SHP77 treated with DMSO at 0.1 percent for 48 hours (cell line): ENCODE results near the gene WWOX.

ENCODE experiments used
- DNase-seq: peaks from one replicate; lab custom pipeline; 2025; lab: John Stamatoyannopoulos, UW

Gene WWOX

GRCh38 chr16:79100447-79100846 lies 1001.0 kb downstream of the WWOX start:
- DNase-seq: no peak

DNA sequence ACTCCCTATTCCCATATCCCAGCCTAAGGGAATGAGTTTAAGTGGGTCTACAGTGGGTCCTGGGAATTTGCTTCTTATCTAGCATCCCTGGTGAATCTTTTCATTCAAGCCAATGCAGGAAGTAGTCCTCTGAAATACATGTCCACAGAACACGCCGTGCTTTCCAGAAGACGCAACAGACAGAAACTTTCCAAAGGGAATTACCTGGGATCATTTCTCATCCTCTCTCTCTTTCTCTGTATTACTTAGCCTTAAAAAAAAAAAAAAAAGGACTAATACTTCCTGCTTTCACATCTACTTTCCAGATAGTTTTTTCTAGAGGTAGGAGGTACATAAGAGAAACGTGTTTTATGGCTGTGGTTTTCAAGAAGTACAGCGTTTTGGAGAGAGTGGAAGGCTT lies 1002.0 kb downstream of the WWOX start:
- no peak for DNase-seq

- no peak for DNase-seq
These were observed 1005.1 kb downstream of the WWOX start for GRCh38 chr16:79104567-79104966.

DNA sequence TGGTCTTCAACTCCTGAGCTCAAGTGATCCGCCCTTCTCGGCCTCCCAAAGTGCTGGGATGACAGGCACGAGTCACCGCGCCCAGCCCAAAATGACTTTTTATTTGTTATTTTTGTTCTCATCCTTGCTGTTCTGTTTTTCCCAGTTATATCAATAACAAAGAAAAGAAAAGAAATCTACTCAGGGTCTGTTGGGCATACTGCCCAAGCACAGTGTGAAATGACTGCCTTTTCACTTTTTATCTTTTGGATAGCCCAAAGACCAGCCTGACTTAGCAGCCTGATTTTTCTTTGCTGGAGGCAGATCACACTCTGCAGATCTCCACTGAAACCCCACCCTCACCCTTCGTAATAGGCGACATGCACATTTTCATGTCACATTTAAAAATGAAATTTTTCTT lies 1007.8 kb downstream of the WWOX start:
- DNase-seq: no peak

- DNase-seq: no peak
These were observed 1010.3 kb downstream of the WWOX start for GRCh38 chr16:79109771-79110170.

GRCh38 chr16:79110242-79110641 lies 1010.8 kb downstream of the WWOX start:
- DNase-seq: no peak

GRCh38 chr16:79110953-79111352 lies 1011.5 kb downstream of the WWOX start:
- DNase-seq: no peak

- DNase-seq: no peak
These were observed 1013.0 kb downstream of the WWOX start for GRCh38 chr16:79112462-79112861.

GRCh38 chr16:79113826-79114225 lies 1014.4 kb downstream of the WWOX start:
- no peak for DNase-seq

DNA sequence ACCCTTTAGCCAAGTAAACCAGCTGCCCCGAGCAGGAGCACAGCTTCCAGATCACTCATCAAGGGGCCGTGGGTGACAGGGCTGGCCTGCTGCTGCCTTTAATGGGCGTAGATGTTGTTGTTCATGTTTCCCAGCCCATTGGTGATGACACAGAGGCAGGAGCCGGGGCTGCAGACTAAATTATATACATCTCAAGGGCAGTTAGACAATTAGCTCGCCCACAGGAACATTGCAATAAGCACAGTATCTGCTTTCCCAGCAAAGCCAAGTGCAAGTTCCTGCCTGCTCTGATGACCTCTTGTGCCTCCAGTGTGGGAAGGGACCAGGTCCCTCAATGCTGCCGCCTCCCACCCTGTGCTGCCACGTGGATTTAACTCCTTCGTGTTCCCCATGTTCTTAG lies 1015.3 kb downstream of the WWOX start:
- no peak for DNase-seq

DNA sequence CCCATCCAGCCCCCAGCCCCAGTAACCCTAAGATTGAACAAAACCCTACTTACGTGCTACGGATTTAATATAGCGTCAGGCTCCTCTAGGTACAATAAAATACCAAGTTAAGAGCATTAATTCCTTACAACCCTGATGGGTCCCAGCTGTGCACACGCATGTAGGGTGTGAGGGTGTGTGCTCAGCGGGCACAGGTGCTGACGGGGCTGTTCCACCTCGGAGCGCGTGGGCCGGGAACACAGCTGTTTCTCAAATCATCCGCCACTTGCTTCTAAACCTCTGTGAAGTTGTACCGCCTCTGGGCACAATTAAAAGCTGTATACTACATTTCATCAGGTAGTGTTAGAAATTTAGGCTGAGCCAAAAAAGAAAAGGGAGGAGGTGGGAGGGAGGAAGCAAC lies 1022.5 kb downstream of the WWOX start:
- DNase-seq: no peak

DNA sequence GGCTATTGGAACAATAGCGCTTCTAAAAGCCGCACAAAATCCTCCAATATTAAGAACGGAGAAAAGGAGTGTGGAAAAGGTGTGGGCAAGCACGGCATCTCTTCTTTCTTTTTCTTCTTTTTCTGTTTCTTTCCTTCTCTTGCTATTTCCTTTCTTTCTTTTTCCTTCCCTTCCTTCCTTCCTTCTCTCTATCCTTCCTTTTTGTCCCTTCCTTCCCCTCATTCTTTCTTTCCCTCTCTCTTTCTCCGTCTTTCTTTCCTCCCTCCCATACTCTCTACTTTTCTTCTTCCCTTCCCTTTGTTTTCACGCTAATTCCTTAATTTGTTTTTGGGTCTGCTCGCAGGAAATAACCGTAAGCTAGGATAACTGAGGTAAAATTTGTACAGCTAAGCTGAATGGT lies 1022.9 kb downstream of the WWOX start:
- DNase-seq: no peak

GRCh38 chr16:79124016-79124756 lies 1024.7 kb downstream of the WWOX start:
- no peak for DNase-seq

- no peak for DNase-seq
These were observed 1028.3 kb downstream of the WWOX start for GRCh38 chr16:79127766-79128165.

DNA sequence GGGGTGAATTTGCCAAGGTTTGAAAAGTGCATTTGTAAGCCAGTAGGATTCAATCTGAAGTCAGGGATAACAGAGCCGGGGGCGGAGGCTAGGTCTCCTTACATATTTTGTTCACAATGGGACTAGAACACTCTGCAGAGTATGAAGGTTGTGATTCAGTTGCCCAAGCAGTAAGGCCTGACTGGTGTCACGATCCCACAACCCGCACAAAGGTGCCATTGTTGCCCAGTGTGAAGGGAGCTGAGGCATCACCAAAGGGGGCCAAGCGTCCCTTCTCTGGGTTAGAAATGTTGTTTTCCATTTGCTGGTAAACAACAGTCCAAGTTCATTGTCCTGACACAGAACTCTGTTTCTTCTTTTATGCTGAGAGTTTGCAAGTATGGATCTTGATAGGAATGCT lies 1029.3 kb downstream of the WWOX start:
- no peak for DNase-seq

DNA sequence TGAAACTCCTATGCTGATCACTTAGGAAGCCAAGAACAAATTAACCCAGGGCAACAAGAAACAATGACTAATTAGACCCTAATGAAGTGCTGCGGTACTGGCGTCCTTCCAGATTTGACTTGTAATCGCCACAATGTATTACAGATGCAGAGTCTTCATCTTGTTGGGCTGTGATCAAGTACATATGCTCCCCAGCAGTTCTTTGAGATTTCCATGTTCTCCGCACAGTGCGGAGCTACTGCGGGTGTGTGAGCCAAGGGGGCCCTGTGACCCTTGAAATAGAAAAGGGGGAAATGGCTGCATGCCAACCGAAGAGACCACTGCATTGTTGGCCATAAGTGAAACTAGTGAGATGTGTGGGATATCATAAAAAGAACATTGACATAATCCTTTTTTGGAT lies 1031.2 kb downstream of the WWOX start:
- no peak for DNase-seq

DNA sequence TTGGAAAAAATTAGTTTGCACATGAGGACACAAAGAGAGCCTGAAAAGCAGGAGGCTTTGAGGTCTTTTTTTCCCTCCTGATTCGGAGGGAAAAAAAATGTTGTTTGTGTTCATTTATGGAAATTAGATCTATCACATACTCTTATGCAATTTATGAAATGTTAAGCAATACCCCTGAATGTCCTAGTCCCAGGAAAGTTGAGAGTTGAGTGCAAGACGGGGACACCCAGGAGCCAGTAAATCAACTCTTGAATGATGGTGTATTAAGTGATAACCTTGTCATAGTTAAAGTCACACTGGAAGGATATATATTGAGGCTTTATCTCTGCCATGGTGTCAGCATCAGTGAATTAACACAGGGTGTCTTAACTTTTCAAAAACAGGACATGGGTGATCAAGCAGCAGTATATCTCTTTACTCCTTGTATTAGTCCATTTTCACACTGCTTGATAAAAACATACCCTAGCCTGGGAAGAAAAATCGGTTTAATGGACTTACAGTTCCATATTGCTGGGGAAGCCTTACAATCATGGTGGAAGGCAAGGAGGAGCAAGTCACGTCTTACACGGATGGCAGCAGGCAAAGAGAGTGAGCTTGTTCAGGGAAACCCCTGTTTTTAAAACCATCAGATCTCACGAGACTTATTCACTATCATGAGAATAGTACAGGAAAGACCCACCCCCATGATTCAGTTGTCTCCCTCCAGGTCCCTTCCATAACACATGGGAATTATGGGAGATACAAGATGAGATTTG lies 1032.0 kb downstream of the WWOX start:
- DNase-seq: no peak

GRCh38 chr16:79132701-79133100 lies 1033.2 kb downstream of the WWOX start:
- no peak for DNase-seq

DNA sequence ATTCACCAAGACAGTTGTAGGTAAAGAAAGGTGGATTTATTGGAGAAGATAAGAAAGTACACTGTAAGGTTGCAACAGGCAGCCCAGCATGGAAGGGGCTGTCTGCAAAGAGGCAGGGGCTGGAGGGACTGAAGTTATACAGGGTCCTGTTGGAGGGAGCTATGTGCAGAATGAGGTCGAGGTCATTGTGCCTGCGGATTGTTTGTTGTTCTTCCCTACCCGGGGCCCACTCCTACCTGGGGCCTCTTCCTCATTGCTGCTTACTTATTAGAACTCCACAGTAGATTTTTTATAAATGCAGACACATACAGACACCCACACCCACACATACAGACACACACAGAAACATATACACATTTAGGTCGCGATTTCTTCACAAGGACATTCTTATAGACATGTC lies 1034.8 kb downstream of the WWOX start:
- no peak for DNase-seq

GRCh38 chr16:79136955-79137354 lies 1037.5 kb downstream of the WWOX start:
- DNase-seq: no peak

DNA sequence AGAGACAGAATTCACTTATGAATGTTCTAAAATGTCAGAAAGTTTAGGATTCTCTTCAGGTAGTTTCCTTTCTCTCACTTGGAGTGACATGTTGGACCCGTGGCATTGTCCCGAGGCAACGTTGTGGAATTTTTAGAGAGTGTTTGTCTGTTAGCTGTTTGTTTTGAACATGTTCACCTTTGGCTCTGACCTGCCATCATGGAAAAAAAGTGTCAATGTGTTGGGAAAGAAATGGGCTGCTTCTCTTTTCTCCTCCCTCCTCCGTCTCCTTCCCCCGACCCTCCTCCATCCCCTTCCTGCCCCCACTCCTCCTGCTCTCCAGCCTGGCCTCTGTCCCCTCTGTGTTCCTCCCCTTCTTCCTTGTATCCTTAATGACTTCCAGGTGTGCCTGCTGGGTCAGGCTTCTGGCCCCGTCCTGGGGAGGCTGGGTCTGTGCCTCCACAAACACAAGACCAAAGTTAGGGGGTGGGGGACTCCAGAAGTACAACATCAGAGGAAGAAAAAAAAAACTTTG lies 1038.0 kb downstream of the WWOX start:
- DNase-seq: no peak

DNA sequence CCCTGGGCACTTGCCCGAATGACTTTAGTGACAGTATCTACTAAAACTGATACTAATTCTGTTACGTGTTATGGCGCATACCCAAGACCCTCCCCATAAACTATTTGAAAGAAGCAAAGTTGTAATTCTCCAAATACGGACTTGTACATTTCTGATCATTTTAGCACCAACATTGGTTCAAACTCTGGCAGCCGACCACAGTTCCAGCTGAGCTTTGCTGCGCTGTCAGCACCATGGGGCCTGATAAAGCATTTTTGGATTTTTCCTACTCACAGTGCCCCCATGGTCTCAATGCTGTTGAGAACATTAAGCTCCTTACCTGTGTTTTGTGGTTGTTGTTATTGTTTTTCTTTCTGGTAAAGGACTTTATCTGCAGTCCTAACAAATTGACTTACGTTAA lies 1040.3 kb downstream of the WWOX start:
- DNase-seq: no peak

GRCh38 chr16:79143026-79143425 lies 1043.6 kb downstream of the WWOX start:
- DNase-seq: no peak

GRCh38 chr16:79150151-79150550 lies 1050.7 kb downstream of the WWOX start:
- no peak for DNase-seq
